Activated CD8-positive, alpha-beta memory T cell treated with anti-CD3 and anti-CD28 coated beads for 4 hours (primary cell): ENCODE measurements around the gene ALDH16A1.

Source experiments
- DNase-seq, 2 donors: peaks; one replicate each; pipeline ENCODE4 v3.0.0-alpha.2; 2020; ENCODE audit warnings: low read depth in 2 of 2

The ALDH16A1 gene

GRCh38 chr19:49488863-49489537, 36.0 kb downstream of the ALDH16A1 start:
- no peak for DNase-seq

DNA sequence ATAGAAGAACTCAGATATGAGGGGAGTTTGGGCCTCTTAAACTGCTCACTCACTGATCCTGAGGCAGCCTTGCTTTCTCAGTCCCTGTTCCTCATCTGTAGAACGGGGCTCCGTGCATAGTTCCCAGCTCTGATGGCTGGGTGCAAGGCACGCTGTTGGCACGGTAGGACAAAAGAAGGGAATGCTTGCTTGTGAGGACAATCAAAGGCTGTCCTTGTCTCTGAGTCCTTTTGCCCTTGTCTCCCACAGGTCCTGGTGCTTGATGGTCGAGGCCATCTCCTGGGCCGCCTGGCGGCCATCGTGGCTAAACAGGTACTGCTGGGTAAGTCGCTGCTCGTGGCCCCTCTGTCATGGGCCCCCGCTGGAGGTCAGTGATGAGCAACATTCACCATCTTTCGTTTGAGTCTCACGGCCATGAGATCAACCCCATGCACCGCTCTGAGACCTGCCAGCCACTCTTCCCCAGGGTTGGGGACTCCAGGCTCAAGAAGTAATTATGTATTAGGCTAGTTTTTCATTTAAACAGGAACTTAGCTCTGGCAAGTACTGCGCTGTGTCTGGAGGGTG, 36.7 kb downstream of the ALDH16A1 start:
- DNase-seq: no peak

- DNase-seq: no peak
Observed at GRCh38 chr19:49490287-49491029, 37.4 kb downstream of the ALDH16A1 start.

GRCh38 chr19:49491030-49491803, 38.2 kb downstream of the ALDH16A1 start:
- no peak for DNase-seq

DNA sequence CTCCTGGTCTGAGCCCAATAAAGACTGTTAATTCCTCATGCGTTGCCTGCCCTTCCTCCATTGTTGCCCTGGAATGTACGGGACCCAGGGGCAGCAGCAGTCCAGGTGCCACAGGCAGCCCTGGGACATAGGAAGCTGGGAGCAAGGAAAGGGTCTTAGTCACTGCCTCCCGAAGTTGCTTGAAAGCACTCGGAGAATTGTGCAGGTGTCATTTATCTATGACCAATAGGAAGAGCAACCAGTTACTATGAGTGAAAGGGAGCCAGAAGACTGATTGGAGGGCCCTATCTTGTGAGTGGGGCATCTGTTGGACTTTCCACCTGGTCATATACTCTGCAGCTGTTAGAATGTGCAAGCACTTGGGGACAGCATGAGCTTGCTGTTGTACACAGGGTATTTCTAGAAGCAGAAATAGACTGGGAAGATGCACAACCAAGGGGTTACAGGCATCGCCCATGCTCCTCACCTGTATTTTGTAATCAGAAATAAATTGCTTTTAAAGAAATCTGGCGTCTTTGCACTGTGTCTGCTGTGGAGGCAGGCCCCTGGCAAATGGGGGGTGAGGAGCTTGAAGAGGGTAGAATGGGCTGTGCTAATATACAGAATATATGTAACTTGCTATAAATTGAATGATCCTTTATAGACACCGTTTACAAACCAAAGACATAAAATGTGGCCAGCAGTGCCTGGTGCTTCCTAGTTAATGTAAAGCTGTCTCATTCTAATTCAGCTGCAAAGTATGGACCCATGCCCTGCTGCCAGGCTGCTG, 39.0 kb downstream of the ALDH16A1 start:
- DNase-seq: no peak

DNA sequence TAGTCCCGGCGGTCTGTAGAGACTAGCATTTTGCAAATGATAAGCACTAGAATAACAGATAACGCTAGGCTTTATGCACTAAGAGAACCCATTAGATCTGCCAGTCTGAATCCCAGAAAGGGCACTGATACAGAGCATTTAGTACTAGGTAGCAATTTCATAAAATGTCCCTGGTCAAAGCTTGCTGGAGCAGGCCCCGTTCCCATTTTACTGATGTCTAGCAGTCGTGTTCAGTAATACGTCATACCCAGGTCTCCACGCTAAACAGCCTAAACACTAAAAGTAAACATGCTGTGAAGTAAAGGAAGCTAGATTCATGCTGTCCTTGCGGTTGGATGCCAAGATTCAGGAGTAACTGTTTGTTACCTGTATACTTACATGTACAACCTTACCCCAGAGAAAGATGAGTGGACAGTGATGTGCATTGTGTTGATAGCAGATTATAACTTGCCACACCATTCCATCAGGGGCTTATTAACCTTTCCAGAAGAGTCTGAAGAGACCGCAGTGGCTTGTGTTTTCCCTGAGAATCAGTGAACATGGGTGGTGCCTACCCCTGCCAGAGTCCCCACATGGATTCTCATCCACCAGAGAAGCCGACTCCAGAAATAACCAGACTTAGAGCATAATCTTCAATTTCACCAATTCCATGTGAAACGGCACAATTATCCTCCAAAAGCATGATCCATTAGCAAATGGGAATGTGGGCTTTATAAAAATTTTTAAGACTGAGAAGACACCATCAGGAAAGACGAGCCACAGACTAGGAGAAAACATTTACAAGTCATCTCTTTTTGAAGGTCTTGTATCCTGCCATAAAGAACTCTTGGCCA, 39.8 kb downstream of the ALDH16A1 start:
- no peak for DNase-seq

DNA sequence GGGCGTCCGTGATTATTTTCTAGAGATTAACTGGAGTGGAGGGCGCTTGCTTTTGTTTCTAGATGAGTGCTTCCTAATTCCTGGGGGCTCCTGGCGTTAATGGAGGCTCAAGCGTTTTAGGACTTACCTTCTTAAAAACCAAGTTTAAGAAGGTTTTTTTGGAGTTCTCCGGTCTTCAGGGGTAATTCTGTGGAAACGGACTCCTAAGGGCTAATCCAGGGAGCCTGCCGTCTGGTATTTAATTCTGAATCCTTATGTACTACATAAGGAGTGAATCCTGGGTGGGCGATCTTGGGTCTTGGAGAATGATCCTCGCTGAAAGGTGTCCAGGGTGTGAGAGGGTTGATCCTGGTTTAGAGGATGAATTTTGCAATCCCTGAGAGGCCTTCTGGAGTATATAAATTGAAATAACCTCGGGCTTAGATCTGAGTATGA, 43.6 kb downstream of the ALDH16A1 start:
- no peak for DNase-seq

DNA sequence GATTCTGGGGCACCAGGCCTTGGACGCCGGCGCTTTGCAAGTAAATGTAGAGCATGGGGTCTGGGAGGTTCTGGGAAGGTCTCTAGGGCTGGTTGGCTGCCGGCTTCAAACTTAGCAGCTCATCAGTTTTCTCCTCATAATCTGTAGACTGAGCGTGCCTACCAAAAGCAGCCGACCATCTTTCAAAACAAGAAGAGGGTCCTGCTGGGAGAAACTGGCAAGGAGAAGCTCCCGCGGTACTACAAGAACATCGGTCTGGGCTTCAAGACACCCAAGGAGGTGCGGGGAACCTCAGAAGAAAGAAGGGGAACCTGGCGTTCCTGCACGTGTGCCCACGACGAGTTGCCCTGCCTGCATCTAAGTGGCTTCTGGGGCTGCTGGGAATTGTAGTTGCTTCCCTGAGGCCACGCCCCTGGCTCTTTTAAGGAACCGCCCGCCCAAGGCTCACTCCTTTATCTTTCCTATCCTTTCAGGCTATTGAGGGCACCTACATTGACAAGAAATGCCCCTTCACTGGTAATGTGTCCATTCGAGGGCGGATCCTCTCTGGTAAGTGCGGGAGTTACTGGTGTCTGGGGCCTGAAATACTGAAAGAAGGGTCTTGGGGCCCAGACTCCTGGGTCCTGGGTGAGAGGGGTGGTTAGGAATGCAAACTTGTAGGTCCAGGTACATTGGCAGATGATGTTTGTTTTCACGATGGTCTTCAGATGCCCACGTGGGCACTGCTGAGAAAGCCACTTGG, 44.2 kb downstream of the ALDH16A1 start:
- peak in 1 of 2 donors; percentile 58 for DNase-seq

DNA sequence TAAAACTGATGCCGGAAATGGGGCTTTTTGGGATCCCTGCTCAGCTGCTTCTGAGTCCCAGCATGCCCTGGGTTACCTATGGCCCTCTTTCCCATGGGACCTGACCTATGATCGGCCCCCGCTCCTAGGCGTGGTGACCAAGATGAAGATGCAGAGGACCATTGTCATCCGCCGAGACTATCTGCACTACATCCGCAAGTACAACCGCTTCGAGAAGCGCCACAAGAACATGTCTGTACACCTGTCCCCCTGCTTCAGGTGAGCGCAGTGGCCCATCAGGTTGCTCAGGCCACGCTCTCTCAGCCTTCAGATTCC, 44.7 kb downstream of the ALDH16A1 start:
- no peak for DNase-seq

DNA sequence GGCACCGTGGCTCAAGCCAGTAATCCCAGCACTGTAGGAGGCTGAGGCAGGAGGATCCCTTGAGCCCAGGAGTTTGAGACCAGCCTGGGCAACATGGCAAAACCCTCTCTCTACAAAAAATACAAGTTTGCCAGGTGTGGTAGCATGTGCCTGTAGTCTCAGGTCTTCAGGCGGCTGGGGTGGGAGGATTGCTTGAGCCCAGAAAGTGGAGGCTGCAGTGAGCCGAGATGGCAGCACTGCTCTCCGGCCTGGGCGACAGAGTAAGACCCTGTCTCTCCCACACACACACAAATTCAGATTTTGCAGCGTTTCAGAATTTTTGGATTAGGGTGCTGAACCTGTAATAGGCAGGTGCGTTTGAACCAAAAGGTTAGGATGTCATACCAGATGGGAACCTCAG, 45.5 kb downstream of the ALDH16A1 start:
- no peak for DNase-seq

DNA sequence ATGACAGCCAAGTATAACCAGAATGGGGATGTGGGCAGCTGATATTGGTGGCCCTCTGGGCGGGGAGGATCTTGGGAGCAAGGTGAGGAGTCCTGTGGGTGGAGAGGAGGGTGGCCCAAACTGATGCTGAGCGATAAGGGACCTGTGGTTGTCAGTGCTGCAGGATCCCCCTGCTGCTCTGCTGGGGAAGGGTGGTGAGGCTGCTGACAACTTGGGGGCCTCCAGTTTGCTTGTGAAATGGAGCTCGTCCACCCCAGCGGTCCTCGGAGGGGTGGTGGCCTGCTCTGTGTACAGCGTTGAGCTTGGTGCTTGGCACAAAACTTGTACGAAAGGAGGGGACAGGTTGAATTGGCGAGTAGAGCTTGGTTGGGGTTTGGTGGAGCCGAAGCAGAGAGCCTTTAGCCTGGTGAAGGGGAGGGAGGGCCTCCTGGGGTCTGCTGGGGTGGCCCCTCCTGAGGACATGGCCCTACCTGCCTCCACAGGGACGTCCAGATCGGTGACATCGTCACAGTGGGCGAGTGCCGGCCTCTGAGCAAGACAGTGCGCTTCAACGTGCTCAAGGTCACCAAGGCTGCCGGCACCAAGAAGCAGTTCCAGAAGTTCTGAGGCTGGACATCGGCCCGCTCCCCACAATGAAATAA, 46.1 kb downstream of the ALDH16A1 start:
- no peak for DNase-seq

GRCh38 chr19:49502866-49503581, 50.0 kb downstream of the ALDH16A1 start:
- no peak for DNase-seq

GRCh38 chr19:49503582-49503962, 50.5 kb downstream of the ALDH16A1 start:
- no peak for DNase-seq

GRCh38 chr19:49506575-49507105, 53.6 kb downstream of the ALDH16A1 start:
- DNase-seq: peak in 1 of 2 donors; percentile 55

DNA sequence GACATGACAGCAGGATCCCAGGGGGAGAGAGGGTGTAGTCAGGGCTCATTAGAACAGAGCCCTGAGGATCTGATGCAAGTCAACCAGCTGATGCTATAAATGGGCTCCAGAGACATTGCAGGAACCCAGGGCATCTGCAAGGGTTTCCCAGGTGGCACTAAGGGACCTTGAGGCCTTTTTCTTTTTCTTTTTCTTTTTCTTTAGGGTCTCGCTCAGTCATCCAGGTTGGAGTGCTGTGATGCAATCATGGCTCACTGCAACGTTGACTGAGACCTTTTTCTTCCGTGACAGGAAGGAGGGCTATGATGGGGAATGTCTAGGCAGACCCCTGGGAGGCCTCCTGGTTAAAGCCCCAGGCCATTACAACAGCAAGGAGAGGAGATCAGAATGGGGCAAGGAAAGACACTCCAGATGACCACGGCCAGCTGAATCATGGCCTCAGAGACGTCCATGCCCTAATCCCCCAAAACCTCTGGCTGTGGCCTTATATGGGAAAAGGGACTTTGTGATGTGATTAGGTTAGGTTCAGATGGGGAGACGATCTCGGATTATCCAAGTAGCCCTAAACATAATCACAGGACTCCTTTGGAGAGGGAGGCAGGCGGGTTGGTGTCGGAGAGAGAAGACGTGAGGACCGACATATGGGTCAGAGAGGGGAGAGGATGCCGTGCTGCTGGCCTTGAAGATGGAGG, 54.9 kb downstream of the ALDH16A1 start:
- no peak for DNase-seq

DNA sequence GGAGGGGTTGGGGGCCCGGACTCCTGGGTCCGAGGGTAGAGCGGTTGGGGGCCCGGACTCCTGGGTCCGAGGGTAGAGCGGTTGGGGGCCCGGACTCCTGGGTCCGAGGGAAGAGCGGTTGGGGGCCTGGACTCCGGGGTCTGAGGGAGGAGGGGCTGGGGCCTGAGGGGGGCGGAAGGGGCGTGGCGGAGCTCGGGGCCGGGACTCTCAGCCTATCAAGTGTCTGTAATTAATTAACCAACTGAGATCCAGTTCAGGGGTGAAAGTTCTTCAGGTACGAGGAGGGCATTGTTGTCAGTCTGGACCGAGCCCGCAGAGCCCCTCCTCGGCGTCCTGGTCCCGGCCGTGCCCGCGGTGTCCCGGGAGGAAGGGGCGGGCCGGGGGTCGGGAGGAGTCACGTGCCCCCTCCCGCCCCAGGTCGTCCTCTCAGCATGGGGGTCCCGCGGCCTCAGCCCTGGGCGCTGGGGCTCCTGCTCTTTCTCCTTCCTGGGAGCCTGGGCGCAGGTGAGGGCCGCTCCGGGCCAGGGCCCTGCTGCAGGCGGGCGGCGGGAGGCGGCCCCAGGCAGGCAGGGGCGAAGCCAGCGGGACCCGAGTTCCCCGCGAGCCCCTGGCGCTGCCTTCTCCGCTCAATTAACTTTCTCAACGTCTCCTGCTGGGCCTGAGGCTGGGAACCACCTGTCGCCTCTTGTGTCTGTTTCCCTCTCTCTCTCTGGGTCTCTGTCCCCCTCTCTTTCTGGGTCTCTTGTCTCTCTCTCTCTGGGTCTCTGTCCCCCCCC, 60.1 kb downstream of the ALDH16A1 start:
- DNase-seq: no peak

DNA sequence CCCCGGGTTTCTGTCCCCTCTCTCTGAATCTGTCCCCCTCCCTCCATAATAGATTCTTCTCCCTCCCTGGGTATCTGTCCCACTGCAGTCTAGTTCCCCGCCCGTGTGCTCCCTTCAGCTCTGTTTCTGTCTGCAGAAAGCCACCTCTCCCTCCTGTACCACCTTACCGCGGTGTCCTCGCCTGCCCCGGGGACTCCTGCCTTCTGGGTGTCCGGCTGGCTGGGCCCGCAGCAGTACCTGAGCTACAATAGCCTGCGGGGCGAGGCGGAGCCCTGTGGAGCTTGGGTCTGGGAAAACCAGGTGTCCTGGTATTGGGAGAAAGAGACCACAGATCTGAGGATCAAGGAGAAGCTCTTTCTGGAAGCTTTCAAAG, 60.7 kb downstream of the ALDH16A1 start:
- DNase-seq: no peak
